Lower leg skin (tissue), 4 donors: ENCODE measurements around the gene TRIO. TPM values are rescaled to one million over a fixed set of nuclear protein-coding genes. Genes with fewer than 3 reads are reported as not detected.

Experiments used
- DNase-seq, 2 donors: peaks; one replicate each; pipeline ENCODE4 v3.0.0-alpha.2; 2019; ENCODE audit warnings: low spot score in 2 of 2
- H3K4me3 ChIP-seq: fragments of 200-600 bp; sonication (generic); 2 replicates; pipeline ENCODE4 v1.5.1; 2017; ENCODE audit warnings: mild to moderate bottlenecking, low read depth; ENCODE audit not compliant: poor library complexity, severe bottlenecking
- CTCF ChIP-seq, 3 donors: fragments of 450-650 bp; IDR thresholded peaks; one replicate each; pipeline ENCODE4 v1.5.1; 2016; ENCODE audit warnings: antibody characterized with exemption in 3 of 3, mild to moderate bottlenecking in 3 of 3, moderate library complexity in 2 of 3
- POLR2A ChIP-seq, 2 donors: fragments of 450-650 bp; IDR thresholded peaks; one replicate each; pipeline ENCODE4 v1.6.1; 2016 to 2017; ENCODE audit warnings: antibody characterized with exemption in 2 of 2, mild to moderate bottlenecking in 1 of 2, moderate library complexity in 1 of 2
- WGBS, 2 donors: methylation state at CpG; one replicate each; pipeline ENCODE4 v1.1.5; 2018; 5-methylcytosine and 5-hydroxymethylcytosine counted together
- intact Hi-C: fragments of 100-400 bp; cut with DNase I; formaldehyde crosslinking; loops from one replicate; pipeline ENCODE4 v1.15.0; 2023; ENCODE audit warnings: low total_unique reads
- total RNA-seq, 4 donors: library from RNA; depleted of rRNA; stranded (reverse); fragments of >200 nt; gene quantifications; one replicate each; pipeline ENCODE4 v1.1.0, GENCODE V29; 2016

TRIO gene
- total RNA-seq, 4 donors from 2014 or later, result 47.8 to 101 (median 64.5) TPM

DNA sequence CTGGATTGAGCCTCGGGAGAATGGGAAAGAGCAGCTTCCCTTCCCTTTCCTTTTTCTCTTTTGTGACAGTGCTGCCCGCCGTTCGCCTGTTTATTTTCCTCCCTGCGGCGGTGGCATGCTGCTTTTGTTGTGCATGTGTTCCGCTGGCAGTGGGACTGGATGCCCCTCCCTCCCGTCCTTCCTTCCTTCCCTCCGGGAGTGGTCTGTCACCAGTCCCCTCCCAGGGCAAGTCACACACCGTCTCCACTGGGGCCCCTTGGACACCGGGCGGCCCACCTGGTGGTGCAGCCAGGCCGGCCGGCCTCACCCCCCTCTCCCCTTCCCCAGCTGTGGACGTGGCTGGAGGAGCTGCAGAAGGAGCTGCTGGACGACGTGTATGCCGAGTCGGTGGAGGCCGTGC, 214.7 kb downstream of the TRIO start:
- H3K4me3 ChIP-seq, result no peak overlapping the region
- 79 to 84% methylated on average over 20 of the region's 20 CpGs for WGBS, 2 donors
- intact Hi-C loops, result no loop called here

GRCh38 chr5:14358536-14358935, 215.4 kb downstream of the TRIO start:
- H3K4me3 ChIP-seq, result no peak overlapping the region
- no peak for TF ChIP-seq POLR2A (IDR thresholded peaks at IDR 0.05)
- no peak for TF ChIP-seq CTCF (IDR thresholded peaks at IDR 0.05)
- no peak for DNase-seq
- WGBS, 2 donors, result 87 to 88% methylated on average over 7 of the region's 7 CpGs
- intact Hi-C loops, result no loop called here

More for the DNA sequence above, 214.7 kb downstream of the TRIO start:
- DNase-seq, result no peak
- TF ChIP-seq POLR2A (IDR thresholded peaks at IDR 0.05) (no peak), CTCF (IDR thresholded peaks at IDR 0.05) (no peak)

DNA sequence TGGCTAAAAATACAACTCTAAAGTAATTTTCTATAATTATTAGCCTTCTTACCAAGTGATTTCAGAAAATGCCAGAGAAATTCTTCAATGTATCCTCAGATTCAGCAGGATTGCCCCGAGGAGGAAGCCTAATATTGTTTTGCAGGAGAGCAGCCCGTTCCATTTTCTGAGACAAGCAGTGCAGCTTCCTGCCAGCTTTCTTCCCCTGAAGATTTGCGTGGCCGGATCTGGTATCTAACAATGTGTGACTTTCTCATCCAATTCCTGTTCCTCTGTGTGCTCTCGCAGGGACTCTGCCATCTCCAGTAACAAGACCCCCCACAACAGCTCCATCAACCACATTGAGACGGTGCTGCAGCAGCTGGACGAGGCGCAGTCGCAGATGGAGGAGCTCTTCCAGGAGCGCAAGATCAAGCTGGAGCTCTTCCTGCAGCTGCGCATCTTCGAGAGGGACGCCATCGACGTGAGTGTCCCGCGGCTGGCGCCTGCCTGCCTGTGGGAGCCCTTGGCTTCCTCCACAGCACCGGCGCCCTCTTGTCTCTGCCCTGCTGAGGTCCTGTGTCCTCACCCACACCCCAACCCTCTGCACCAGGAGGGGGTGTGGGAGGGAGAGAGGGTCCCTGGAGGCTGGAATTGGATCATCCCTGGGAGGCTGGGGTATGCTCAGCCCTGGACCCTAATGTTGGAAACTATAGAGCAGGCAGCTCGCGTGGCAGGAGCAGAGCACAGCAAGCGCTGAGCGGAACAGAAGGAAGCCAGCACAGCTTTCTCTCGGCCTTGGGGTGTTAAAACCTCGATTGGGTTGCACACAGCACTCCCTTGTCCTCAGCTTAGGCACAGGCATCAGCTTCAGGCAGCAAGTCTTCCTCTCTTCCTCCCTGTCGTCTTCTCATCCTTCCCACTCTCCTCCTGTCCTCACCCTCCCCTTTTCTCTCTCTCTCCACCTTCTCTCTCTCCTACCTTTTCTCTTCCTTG, 216.2 kb downstream of the TRIO start:
- intact Hi-C loops, result no loop called here
- H3K4me3 ChIP-seq, result no peak overlapping the region
- 91 to 94% methylated on average over 27 of the region's 27 CpGs for WGBS, 2 donors
- no peak for DNase-seq
- TF ChIP-seq POLR2A (IDR thresholded peaks at IDR 0.05), result no peak
- no peak for TF ChIP-seq CTCF (IDR thresholded peaks at IDR 0.05)

DNA sequence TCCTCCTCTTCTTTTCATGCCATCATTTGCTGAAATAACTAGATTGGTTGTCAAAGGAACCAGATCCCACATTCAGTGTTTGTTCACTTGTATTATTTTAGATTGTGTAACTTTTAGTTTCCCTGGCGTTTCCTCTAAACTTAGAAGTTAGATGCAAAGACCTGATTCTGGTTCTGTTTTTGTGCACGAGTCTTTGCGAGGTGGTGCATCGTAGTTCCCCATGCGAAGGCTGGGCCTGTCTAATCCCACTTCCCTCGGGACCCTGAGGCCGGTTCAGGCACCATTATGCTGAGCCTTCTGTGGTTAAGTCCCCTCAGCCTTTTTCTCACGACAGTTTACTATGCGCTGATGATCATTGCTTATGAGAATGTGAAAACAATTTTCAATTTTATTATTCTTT, 219.3 kb downstream of the TRIO start:
- DNase-seq, result no peak
- 81 to 83% methylated on average over 9 of the region's 9 CpGs for WGBS, 2 donors
- TF ChIP-seq POLR2A (IDR thresholded peaks at IDR 0.05) (no peak), CTCF (IDR thresholded peaks at IDR 0.05) (no peak)
- H3K4me3 ChIP-seq, result no peak overlapping the region
- intact Hi-C loops, result no loop called here

DNA sequence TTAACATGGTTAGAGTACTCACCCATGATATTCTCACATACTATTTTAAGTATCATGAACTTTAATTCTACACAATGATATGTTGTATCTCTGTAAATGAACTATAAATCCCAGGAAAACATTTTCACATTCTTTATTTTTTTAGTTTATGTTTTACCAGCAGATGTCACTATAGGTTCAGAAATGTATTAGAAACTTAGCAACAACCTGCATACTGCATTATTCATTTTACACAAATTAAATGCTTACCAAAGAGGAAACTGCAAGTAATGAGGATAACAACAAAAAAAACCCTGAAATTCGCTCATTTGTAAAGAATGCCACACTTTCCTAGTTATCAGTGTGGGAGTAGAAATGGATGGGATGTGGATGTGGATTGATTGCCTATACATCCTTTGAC, 221.0 kb downstream of the TRIO start:
- WGBS, 2 donors, result 84 to 92% methylated on average over 1 of the region's 1 CpG
- no peak overlapping the region for H3K4me3 ChIP-seq
- intact Hi-C loops, result no loop called here
- no peak for TF ChIP-seq CTCF (IDR thresholded peaks at IDR 0.05)
- TF ChIP-seq POLR2A (IDR thresholded peaks at IDR 0.05), result no peak
- no peak for DNase-seq
